Mesenchymal stem cell (in vitro differentiated cells and primary cell): Measurements from ENCODE around the gene SPOUT1.
"Not testable (repeated sequence)": the region's sequence is repeated elsewhere in the genome, so short reads cannot be mapped to it uniquely, and the experiment has no call there.

Experiments used
- DNase-seq: peaks from one replicate; pipeline ENCODE4 v3.0.0-alpha.2; 2013
- H2AFZ ChIP-seq: one replicate; pipeline ENCODE4 v1.6.1; 2013; ENCODE audit warnings: low read depth, mild to moderate bottlenecking, control low read depth, inconsistent platforms, low read length, moderate library complexity
- H2AK5ac ChIP-seq: 2 replicates; pipeline ENCODE4 v1.6.1; 2013; ENCODE audit warnings: low read length, moderate library complexity, mild to moderate bottlenecking, inconsistent platforms; ENCODE audit not compliant: severe bottlenecking
- H2BK120ac ChIP-seq: one replicate; pipeline ENCODE4 v1.6.1; 2013; ENCODE audit warnings: low read depth, mild to moderate bottlenecking, inconsistent platforms, low read length, moderate library complexity
- H2BK12ac ChIP-seq, 2 experiments: one replicate each; pipeline ENCODE4 v1.6.1; 2013; ENCODE audit warnings: inconsistent platforms in 2 of 2, low read length in 2 of 2, mild to moderate bottlenecking in 2 of 2, moderate library complexity in 2 of 2, control low read depth in 1 of 2
- H2BK15ac ChIP-seq: one replicate; pipeline ENCODE4 v1.6.1; 2013; ENCODE audit warnings: mild to moderate bottlenecking, low read depth, inconsistent platforms; ENCODE audit not compliant: poor library complexity, severe bottlenecking
- H2BK5ac ChIP-seq: 2 replicates; pipeline ENCODE4 v1.6.1; 2013; ENCODE audit warnings: low read depth, mild to moderate bottlenecking, low read length, control low read depth, inconsistent platforms; ENCODE audit not compliant: poor library complexity, severe bottlenecking
- H3K14ac ChIP-seq, 2 experiments: one replicate each; pipeline ENCODE4 v1.6.1; 2013; ENCODE audit warnings: inconsistent platforms in 2 of 2, low read length in 2 of 2, control low read depth in 1 of 2, mild to moderate bottlenecking in 1 of 2, moderate library complexity in 1 of 2
- H3K18ac ChIP-seq, 2 experiments: one replicate each; pipeline ENCODE4 v1.6.1; 2013; ENCODE audit warnings: inconsistent platforms in 2 of 2, low read length in 2 of 2, control low read depth in 1 of 2, low read depth in 1 of 2, mild to moderate bottlenecking in 1 of 2
- H3K23ac ChIP-seq, 2 experiments: one replicate each; pipeline ENCODE4 v1.6.1; 2013; ENCODE audit warnings: inconsistent platforms in 2 of 2, low read length in 2 of 2, mild to moderate bottlenecking in 2 of 2, moderate library complexity in 2 of 2, control low read depth in 1 of 2
- H3K27ac ChIP-seq: 2 replicates; pipeline ENCODE4 v1.5.1; 2013; ENCODE audit warnings: mild to moderate bottlenecking, moderate library complexity, low read length, control low read depth, inconsistent platforms; ENCODE audit not compliant: poor library complexity, severe bottlenecking
- H3K27me3 ChIP-seq, 2 experiments: 2 replicates each; pipeline versions ENCODE4 v1.6.1 to v1.7.0; 2013; ENCODE audit warnings: low read length in 2 of 2, mild to moderate bottlenecking in 2 of 2, moderate library complexity in 2 of 2, control low read depth in 1 of 2, inconsistent platforms in 1 of 2; ENCODE audit not compliant: control insufficient read depth in 1 of 2, insufficient read depth in 1 of 2
- H3K36me3 ChIP-seq, 2 experiments: 2 replicates each; pipeline versions ENCODE4 v1.6.1 to v1.7.0; 2013; ENCODE audit warnings: low read length in 2 of 2, control low read depth in 1 of 2, inconsistent platforms in 1 of 2, low read depth in 1 of 2, mild to moderate bottlenecking in 1 of 2; ENCODE audit not compliant: insufficient read depth in 2 of 2, control insufficient read depth in 1 of 2
- H3K4ac ChIP-seq, 2 experiments: one replicate each; pipeline ENCODE4 v1.6.1; 2013; ENCODE audit warnings: inconsistent platforms in 2 of 2, low read length in 2 of 2, mild to moderate bottlenecking in 2 of 2, moderate library complexity in 2 of 2, control low read depth in 1 of 2, low read depth in 1 of 2
- H3K4me1 ChIP-seq: 2 replicates; pipeline ENCODE4 v1.6.1; 2013; ENCODE audit warnings: low read depth, low read length, control low read depth; ENCODE audit not compliant: control insufficient read depth, insufficient read depth
- H3K4me2 ChIP-seq: 2 replicates; pipeline ENCODE4 v1.6.1; 2013; ENCODE audit warnings: low read length, mild to moderate bottlenecking, inconsistent platforms; ENCODE audit not compliant: poor library complexity, severe bottlenecking
- H3K4me3 ChIP-seq, 2 experiments: 2 replicates each; pipeline versions ENCODE4 v1.5.1 to v1.7.0; 2013; ENCODE audit warnings: low read length in 2 of 2, mild to moderate bottlenecking in 2 of 2, control low read depth in 1 of 2, low read depth in 1 of 2; ENCODE audit not compliant: insufficient read depth in 1 of 2
- H3K79me1 ChIP-seq: replicated peaks from 2 replicates; pipeline ENCODE4 v1.6.1; 2013; ENCODE audit warnings: mild to moderate bottlenecking, control low read depth, low read length, inconsistent platforms; ENCODE audit not compliant: poor library complexity, severe bottlenecking
- H3K9ac ChIP-seq: 2 replicates; pipeline ENCODE4 v1.7.0; 2013; ENCODE audit warnings: mild to moderate bottlenecking, low read length, moderate library complexity
- H3K9me3 ChIP-seq: 2 replicates; pipeline ENCODE4 v1.7.0; 2013; ENCODE audit warnings: mild to moderate bottlenecking, low read length; ENCODE audit not compliant: control insufficient read depth
- H4K8ac ChIP-seq: one replicate; pipeline ENCODE4 v1.6.1; 2013; ENCODE audit warnings: inconsistent platforms, mild to moderate bottlenecking, low read length, moderate library complexity
- H4K91ac ChIP-seq: one replicate; pipeline ENCODE4 v1.6.1; 2013; ENCODE audit warnings: mild to moderate bottlenecking, low read length, inconsistent platforms
- WGBS: methylation state at CpG from one replicate; pipeline ENCODE4 v1.1.7; 2013; ENCODE audit warnings: mixed read lengths; 5-methylcytosine and 5-hydroxymethylcytosine counted together

SPOUT1 gene

GRCh38 chr9:128851779-128852600 lies 22.4 kb upstream of the SPOUT1 start:
- not testable (repeated sequence) for H4K91ac ChIP-seq, H2BK15ac ChIP-seq, H2BK5ac ChIP-seq, H3K14ac ChIP-seq, H2AFZ ChIP-seq, H3K79me1 ChIP-seq, H3K27me3 ChIP-seq, H2BK120ac ChIP-seq, H3K9ac ChIP-seq, H2BK12ac ChIP-seq, H2AK5ac ChIP-seq, H3K18ac ChIP-seq, H3K4me1 ChIP-seq, H3K4me3 ChIP-seq, H3K27ac ChIP-seq, H3K9me3 ChIP-seq, H3K4ac ChIP-seq, H3K4me2 ChIP-seq, H3K23ac ChIP-seq, H3K36me3 ChIP-seq
- DNase-seq: peak; percentile 55
- WGBS: 85% methylated on average over 9 of the region's 10 CpGs
- peak overlapping the region; percentile 54 for H4K8ac ChIP-seq

GRCh38 chr9:128851024-128851423 lies 21.4 kb upstream of the SPOUT1 start:
- H2AFZ ChIP-seq, H3K4me2 ChIP-seq, H2BK5ac ChIP-seq, H3K36me3 ChIP-seq, H4K91ac ChIP-seq, H4K8ac ChIP-seq, H2BK12ac ChIP-seq, H3K27ac ChIP-seq, H3K14ac ChIP-seq, H3K4ac ChIP-seq, H3K4me3 ChIP-seq, H2AK5ac ChIP-seq, H3K9me3 ChIP-seq, H3K4me1 ChIP-seq, H3K27me3 ChIP-seq, H3K9ac ChIP-seq, H3K23ac ChIP-seq, H2BK15ac ChIP-seq, DNase-seq, H2BK120ac ChIP-seq, H3K18ac ChIP-seq: not testable (repeated sequence)
- 98% methylated on average over 8 of the region's 10 CpGs for WGBS
- peaks cover 14% of the 10 kb centered on the region for H3K79me1 ChIP-seq

GRCh38 chr9:128847803-128848202 lies 18.2 kb upstream of the SPOUT1 start:
- Histone ChIP-seq H3K4me3 (no peak overlapping the region), H3K27ac (no peak overlapping the region), H3K14ac (no peak overlapping the region), H3K23ac (no peak overlapping the region), H3K4ac (no peak overlapping the region), H3K4me2 (no peak overlapping the region), H3K9ac (no peak overlapping the region), H3K79me1 (peaks cover 16% of the 10 kb centered on the region), H4K91ac (no peak overlapping the region), H3K4me1 (peaks cover 2% of the 10 kb centered on the region), H3K27me3 (no peaks in the 10 kb centered on the region), H4K8ac (no peak overlapping the region), H2AFZ (no peak overlapping the region), H3K9me3 (peaks cover 5% of the 10 kb centered on the region), H2BK15ac (no peak overlapping the region), H3K36me3 (peaks cover 0 to 4% of the 10 kb centered on the region in 2 experiments), H2AK5ac (no peak overlapping the region), H3K18ac (no peak overlapping the region), H2BK120ac (no peak overlapping the region), H2BK5ac (no peak overlapping the region), H2BK12ac (no peak overlapping the region)
- DNase-seq: no peak
- WGBS: 89% methylated on average over 1 of the region's 1 CpG

GRCh38 chr9:128846680-128847030 lies 17.1 kb upstream of the SPOUT1 start:
- no peak overlapping the region for H3K14ac ChIP-seq
- no peak overlapping the region for H3K27ac ChIP-seq
- 94% methylated on average over 3 of the region's 3 CpGs for WGBS

More at GRCh38 chr9:128846680-128847030, 17.1 kb upstream of the SPOUT1 start:
- Histone ChIP-seq H2BK5ac (no peak overlapping the region), H3K9me3 (peaks cover 5% of the 10 kb centered on the region), H3K9ac (no peak overlapping the region), H3K79me1 (peaks cover 14% of the 10 kb centered on the region), H2AFZ (no peak overlapping the region), H3K4me1 (peaks cover 2% of the 10 kb centered on the region), H3K18ac (no peak overlapping the region), H3K23ac (no peak overlapping the region), H3K4me3 (no peak overlapping the region), H2AK5ac (no peak overlapping the region), H3K27me3 (no peaks in the 10 kb centered on the region), H3K4me2 (no peak overlapping the region), H2BK120ac (no peak overlapping the region), H2BK12ac (no peak overlapping the region), H2BK15ac (no peak overlapping the region), H3K4ac (no peak overlapping the region), H3K36me3 (peaks cover 8 to 11% of the 10 kb centered on the region in 2 experiments), H4K8ac (no peak overlapping the region), H4K91ac (no peak overlapping the region)
- DNase-seq: no peak
